ENCODE data around the gene GPAT3. TPM values are rescaled to one million over a fixed set of nuclear protein-coding genes. Genes with fewer than 3 reads are reported as not detected.
A peak's percentile ranks its signal among the peaks of the same experiment; 100 is the strongest.

Gene GPAT3
- total and polyA plus RNA-seq, 2 experiments from 2014 or later, result 1.2 to 2.0 TPM

GRCh38 chr4:83618991-83619645, 83.2 kb downstream of the GPAT3 start:
- H3K4me1 ChIP-seq (ENCODE audit: insufficient read depth), result peaks cover 35% of the 10 kb centered on the region
- H3K27ac ChIP-seq (ENCODE audit: low read depth), result no peak overlapping the region
- H3K36me3 ChIP-seq (ENCODE audit: insufficient read depth), result no peaks in the 10 kb centered on the region; the same call in 1 of the 2 replicates
- Mint-ChIP-seq H3K9me3 (peaks cover 35% of the 10 kb centered on the region), H3K27ac (no peak overlapping the region), H3K36me3 (ENCODE audit: low read depth) (peaks cover 23% of the 10 kb centered on the region), H3K4me1 (peaks cover 18% of the 10 kb centered on the region), H3K4me3 (no peak overlapping the region), H3K27me3 (ENCODE audit: insufficient read depth, low read depth, poor library complexity) (peaks cover 2% of the 10 kb centered on the region)
- no peaks in the 10 kb centered on the region; the same call in none of the 2 replicates for H3K9me2 ChIP-seq (ENCODE audit: insufficient read depth)
- 0 out of 2 replicates have a peak overlapping the region, but pooled peaks have one; percentile 39 for H2AFZ ChIP-seq
- no peak for TF ChIP-seq EZH2phosphoT487 (IDR thresholded peaks at IDR 0.05; ENCODE audit: unreplicated experiment)
- TF ChIP-seq POLR2AphosphoS5 (IDR thresholded peaks at IDR 0.05; ENCODE audit: low read depth), result no peak
- TF ChIP-seq REST (IDR thresholded peaks at IDR 0.05; ENCODE audit: unreplicated experiment), result no peak
- no peak for TF ChIP-seq NANOG (IDR thresholded peaks at IDR 0.05; ENCODE audit: borderline replicate concordance)
- no peak for TF ChIP-seq ZNF114 (CRISPR knock-in tag; IDR thresholded peaks at IDR 0.05)
- TF ChIP-seq JUNB (IDR thresholded peaks at IDR 0.05; ENCODE audit: unreplicated experiment), result no peak
- TF ChIP-seq STAT1 (IDR thresholded peaks at IDR 0.05; ENCODE audit: unreplicated experiment), result no peak
- TF ChIP-seq ETS1 (IDR thresholded peaks at IDR 0.05), result no peak
- TF ChIP-seq, protein P1, sequence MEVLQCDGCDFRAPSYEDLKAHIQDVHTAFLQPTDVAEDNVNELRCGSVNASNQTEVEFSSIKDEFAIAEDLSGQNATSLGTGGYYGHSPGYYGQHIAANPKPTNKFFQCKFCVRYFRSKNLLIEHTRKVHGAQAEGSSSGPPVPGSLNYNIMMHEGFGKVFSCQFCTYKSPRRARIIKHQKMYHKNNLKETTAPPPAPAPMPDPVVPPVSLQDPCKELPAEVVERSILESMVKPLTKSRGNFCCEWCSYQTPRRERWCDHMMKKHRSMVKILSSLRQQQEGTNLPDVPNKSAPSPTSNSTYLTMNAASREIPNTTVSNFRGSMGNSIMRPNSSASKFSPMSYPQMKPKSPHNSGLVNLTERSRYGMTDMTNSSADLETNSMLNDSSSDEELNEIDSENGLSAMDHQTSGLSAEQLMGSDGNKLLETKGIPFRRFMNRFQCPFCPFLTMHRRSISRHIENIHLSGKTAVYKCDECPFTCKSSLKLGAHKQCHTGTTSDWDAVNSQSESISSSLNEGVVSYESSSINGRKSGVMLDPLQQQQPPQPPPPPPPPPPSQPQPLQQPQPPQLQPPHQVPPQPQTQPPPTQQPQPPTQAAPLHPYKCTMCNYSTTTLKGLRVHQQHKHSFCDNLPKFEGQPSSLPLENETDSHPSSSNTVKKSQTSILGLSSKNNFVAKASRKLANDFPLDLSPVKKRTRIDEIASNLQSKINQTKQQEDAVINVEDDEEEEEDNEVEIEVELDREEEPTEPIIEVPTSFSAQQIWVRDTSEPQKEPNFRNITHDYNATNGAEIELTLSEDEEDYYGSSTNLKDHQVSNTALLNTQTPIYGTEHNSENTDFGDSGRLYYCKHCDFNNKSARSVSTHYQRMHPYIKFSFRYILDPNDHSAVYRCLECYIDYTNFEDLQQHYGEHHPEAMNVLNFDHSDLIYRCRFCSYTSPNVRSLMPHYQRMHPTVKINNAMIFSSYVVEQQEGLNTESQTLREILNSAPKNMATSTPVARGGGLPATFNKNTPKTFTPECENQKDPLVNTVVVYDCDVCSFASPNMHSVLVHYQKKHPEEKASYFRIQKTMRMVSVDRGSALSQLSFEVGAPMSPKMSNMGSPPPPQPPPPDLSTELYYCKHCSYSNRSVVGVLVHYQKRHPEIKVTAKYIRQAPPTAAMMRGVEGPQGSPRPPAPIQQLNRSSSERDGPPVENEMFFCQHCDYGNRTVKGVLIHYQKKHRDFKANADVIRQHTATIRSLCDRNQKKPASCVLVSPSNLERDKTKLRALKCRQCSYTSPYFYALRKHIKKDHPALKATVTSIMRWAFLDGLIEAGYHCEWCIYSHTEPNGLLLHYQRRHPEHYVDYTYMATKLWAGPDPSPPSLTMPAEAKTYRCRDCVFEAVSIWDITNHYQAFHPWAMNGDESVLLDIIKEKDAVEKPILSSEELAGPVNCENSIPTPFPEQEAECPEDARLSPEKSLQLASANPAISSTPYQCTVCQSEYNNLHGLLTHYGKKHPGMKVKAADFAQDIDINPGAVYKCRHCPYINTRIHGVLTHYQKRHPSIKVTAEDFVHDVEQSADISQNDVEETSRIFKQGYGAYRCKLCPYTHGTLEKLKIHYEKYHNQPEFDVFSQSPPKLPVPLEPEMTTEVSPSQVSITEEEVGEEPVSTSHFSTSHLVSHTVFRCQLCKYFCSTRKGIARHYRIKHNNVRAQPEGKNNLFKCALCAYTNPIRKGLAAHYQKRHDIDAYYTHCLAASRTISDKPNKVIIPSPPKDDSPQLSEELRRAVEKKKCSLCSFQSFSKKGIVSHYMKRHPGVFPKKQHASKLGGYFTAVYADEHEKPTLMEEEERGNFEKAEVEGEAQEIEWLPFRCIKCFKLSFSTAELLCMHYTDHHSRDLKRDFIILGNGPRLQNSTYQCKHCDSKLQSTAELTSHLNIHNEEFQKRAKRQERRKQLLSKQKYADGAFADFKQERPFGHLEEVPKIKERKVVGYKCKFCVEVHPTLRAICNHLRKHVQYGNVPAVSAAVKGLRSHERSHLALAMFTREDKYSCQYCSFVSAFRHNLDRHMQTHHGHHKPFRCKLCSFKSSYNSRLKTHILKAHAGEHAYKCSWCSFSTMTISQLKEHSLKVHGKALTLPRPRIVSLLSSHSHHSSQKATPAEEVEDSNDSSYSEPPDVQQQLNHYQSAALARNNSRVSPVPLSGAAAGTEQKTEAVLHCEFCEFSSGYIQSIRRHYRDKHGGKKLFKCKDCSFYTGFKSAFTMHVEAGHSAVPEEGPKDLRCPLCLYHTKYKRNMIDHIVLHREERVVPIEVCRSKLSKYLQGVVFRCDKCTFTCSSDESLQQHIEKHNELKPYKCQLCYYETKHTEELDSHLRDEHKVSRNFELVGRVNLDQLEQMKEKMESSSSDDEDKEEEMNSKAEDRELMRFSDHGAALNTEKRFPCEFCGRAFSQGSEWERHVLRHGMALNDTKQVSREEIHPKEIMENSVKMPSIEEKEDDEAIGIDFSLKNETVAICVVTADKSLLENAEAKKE (CRISPR knock-in tag; IDR thresholded peaks at IDR 0.05), result no peak
- no peak for TF ChIP-seq CREB1 (CRISPR knock-in tag; IDR thresholded peaks at IDR 0.05; ENCODE audit: low read depth)
- TF ChIP-seq ZNF331 (CRISPR knock-in tag; IDR thresholded peaks at IDR 0.05; ENCODE audit: low read depth), result no peak
- TF ChIP-seq EZH2 (IDR thresholded peaks at IDR 0.05; ENCODE audit: low read depth, unreplicated experiment), result no peak
- TF ChIP-seq, protein P2, sequence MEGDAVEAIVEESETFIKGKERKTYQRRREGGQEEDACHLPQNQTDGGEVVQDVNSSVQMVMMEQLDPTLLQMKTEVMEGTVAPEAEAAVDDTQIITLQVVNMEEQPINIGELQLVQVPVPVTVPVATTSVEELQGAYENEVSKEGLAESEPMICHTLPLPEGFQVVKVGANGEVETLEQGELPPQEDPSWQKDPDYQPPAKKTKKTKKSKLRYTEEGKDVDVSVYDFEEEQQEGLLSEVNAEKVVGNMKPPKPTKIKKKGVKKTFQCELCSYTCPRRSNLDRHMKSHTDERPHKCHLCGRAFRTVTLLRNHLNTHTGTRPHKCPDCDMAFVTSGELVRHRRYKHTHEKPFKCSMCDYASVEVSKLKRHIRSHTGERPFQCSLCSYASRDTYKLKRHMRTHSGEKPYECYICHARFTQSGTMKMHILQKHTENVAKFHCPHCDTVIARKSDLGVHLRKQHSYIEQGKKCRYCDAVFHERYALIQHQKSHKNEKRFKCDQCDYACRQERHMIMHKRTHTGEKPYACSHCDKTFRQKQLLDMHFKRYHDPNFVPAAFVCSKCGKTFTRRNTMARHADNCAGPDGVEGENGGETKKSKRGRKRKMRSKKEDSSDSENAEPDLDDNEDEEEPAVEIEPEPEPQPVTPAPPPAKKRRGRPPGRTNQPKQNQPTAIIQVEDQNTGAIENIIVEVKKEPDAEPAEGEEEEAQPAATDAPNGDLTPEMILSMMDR (conservative IDR thresholded peaks at IDR 0.05; ENCODE audit: low read depth in 2 of 2), result no peak
- DNase-seq (ENCODE audit: low spot score) (no peak), ATAC-seq (no peak)
- no peaks in the 10 kb centered on the region for H3K27me3 ChIP-seq (ENCODE audit: insufficient read depth)
- no peaks in the 10 kb centered on the region for H3F3A ChIP-seq (replicated peaks; ENCODE audit: low read depth)
- no peaks in the 10 kb centered on the region for H3K79me2 ChIP-seq (replicated peaks; ENCODE audit: insufficient read depth)
- H4K20me1 ChIP-seq (replicated peaks; ENCODE audit: insufficient read depth), result no peaks in the 10 kb centered on the region
- H3K4me2 ChIP-seq, result no peak overlapping the region
- H3K4me3 ChIP-seq, result no peak overlapping the region

All from GM23338 (cell line).